Uterus (tissue), 4 donors: ENCODE measurements around the gene HTR4. TPM values are rescaled to one million over a fixed set of nuclear protein-coding genes. Genes with fewer than 3 reads are reported as not detected.
"Not testable (repeated sequence)": the region's sequence is repeated elsewhere in the genome, so short reads cannot be mapped to it uniquely, and the experiment has no call there.

Experiments used
- DNase-seq, 2 donors: peaks; one replicate each; pipeline ENCODE4 v3.0.0-alpha.2; 2019 to 2020
- H3K27ac ChIP-seq, 2 donors: fragments of 200-600 bp; sonication (generic); 1 replicate in 1 of 2; 2 replicates in 1 of 2; pipeline ENCODE4 v1.5.1; 2016 to 2018
- H3K27me3 ChIP-seq, 2 donors: fragments of 200-600 bp; sonication (generic); one replicate each; pipeline ENCODE4 v1.5.1; 2018 to 2019; ENCODE audit warnings: control low read depth in 1 of 2
- H3K36me3 ChIP-seq, 2 donors: fragments of 200-600 bp; sonication (generic); one replicate each; pipeline ENCODE4 v1.5.1; 2019; ENCODE audit warnings: control low read depth in 1 of 2
- H3K4me1 ChIP-seq, 2 donors: fragments of 200-600 bp; sonication (generic); one replicate each; pipeline ENCODE4 v1.5.1; 2018 to 2019; ENCODE audit warnings: control low read depth in 1 of 2
- H3K4me3 ChIP-seq, 2 donors: fragments of 200-600 bp; sonication (generic); 1 replicate in 1 of 2; 2 replicates in 1 of 2; pipeline ENCODE4 v1.5.1; 2018 to 2019; ENCODE audit warnings: mild to moderate bottlenecking in 1 of 2
- H3K9me3 ChIP-seq, 2 donors: fragments of 200-600 bp; sonication (generic); one replicate each; pipeline ENCODE4 v1.5.1; 2019; ENCODE audit warnings: control low read depth in 1 of 2
- CTCF ChIP-seq, 4 experiments: fragments of 200-600 bp in 2 of 4; fragments of 450-650 bp in 2 of 4; sonication (generic) in 2 of 4; IDR thresholded peaks; one replicate each; pipeline ENCODE4 v1.5.1; 2016 to 2019; ENCODE audit warnings: antibody characterized with exemption in 4 of 4, mild to moderate bottlenecking in 2 of 4, moderate library complexity in 1 of 4
- POLR2A ChIP-seq, 2 donors: fragments of 450-650 bp; IDR thresholded peaks; one replicate each; pipeline ENCODE4 v1.6.1; 2016; ENCODE audit warnings: antibody characterized with exemption in 2 of 2, mild to moderate bottlenecking in 1 of 2, moderate library complexity in 1 of 2
- intact Hi-C: fragments of 100-400 bp; cut with DNase I; formaldehyde crosslinking; loops from one replicate; pipeline ENCODE4 v1.15.1; 2023; ENCODE audit warnings: low total_unique reads
- total RNA-seq, 4 donors: library from RNA; depleted of rRNA in 3 of 4; stranded (reverse); fragments of >200 nt in 3 of 4; gene quantifications; one replicate each; pipeline versions ENCODE4 v1.1.0 to v1.2.4, GENCODE V29; 2014 to 2023
- donor health status: DM: yes; HTN: yes; CAD: no.

Gene HTR4
- total RNA-seq, 4 donors from 2014 or later = 0.26 to 0.40 TPM; not detected in 2

GRCh38 chr5:148532969-148533670 is 121.2 kb downstream of the HTR4 start:
- no peak for DNase-seq
- H3K36me3 ChIP-seq = no peaks in the 10 kb centered on the region
- no peaks in the 10 kb centered on the region for H3K9me3 ChIP-seq

GRCh38 chr5:148529450-148529849 is 124.9 kb downstream of the HTR4 start:
- H3K36me3 ChIP-seq, H3K4me3 ChIP-seq, DNase-seq, intact Hi-C loops, H3K4me1 ChIP-seq, H3K27ac ChIP-seq, H3K27me3 ChIP-seq, H3K9me3 ChIP-seq: not testable (repeated sequence)

More at GRCh38 chr5:148532969-148533670, 121.2 kb downstream of the HTR4 start:
- no peak overlapping the region for H3K27ac ChIP-seq
- H3K4me3 ChIP-seq = no peak overlapping the region
- intact Hi-C loops = no loop called here
- H3K4me1 ChIP-seq = no peaks in the 10 kb centered on the region
- H3K27me3 ChIP-seq = no peaks in the 10 kb centered on the region
- no peak for TF ChIP-seq POLR2A (IDR thresholded peaks at IDR 0.05)
- no peak for TF ChIP-seq CTCF (IDR thresholded peaks at IDR 0.05)

DNA sequence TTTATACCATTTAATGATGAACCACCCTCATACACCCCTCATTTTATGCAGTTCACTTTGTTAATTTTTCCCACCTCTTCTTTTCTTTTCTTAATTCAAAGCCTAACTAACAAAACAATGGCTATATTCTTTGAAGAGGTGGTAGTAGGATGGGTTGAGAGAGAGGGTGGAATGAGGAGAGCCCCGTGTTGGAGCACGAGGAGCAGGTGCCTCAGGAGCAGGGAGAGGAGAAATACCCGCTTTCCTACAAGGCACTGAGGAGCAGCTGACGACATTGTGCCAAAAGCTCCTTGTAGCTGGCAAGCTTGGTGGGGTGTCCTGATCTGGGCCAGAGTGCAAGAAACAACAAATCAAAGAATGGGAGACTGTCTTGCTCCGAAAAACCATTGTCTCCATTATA is 129.6 kb downstream of the HTR4 start:
- no peak for DNase-seq
- Histone ChIP-seq H3K27ac (no peak overlapping the region), H3K4me1 (no peaks in the 10 kb centered on the region), H3K9me3 (no peaks in the 10 kb centered on the region), H3K4me3 (no peak overlapping the region), H3K27me3 (no peaks in the 10 kb centered on the region), H3K36me3 (no peaks in the 10 kb centered on the region)
- intact Hi-C loops = no loop called here
- TF ChIP-seq POLR2A (IDR thresholded peaks at IDR 0.05) = no peak
- TF ChIP-seq CTCF (IDR thresholded peaks at IDR 0.05) = no peak

DNA sequence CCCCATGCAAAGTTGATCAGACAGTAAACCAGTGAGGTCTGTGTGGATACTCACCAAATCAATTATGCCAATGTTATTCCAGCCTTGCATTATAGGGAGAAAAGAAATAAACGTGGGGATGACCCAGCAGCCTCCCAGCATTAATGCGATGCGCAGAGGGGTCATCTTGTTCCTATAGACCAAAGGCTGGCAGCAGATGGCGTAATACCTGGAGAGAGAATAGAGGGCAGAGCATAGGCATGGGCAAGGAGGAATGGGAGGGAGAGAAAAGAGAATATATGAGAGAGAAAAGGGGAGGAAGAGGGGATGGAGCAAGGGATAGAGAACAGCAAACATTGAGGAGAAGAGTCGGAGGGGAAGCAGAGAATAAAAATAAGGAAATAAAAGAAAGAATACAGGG is 131.2 kb downstream of the HTR4 start:
- Histone ChIP-seq H3K4me3 (no peak overlapping the region), H3K27me3 (no peaks in the 10 kb centered on the region), H3K4me1 (no peaks in the 10 kb centered on the region), H3K9me3 (no peaks in the 10 kb centered on the region), H3K36me3 (no peaks in the 10 kb centered on the region), H3K27ac (no peak overlapping the region)
- no peak for DNase-seq
- intact Hi-C loops = no loop called here
- TF ChIP-seq CTCF (IDR thresholded peaks at IDR 0.05) (no peak), POLR2A (IDR thresholded peaks at IDR 0.05) (no peak)

DNA sequence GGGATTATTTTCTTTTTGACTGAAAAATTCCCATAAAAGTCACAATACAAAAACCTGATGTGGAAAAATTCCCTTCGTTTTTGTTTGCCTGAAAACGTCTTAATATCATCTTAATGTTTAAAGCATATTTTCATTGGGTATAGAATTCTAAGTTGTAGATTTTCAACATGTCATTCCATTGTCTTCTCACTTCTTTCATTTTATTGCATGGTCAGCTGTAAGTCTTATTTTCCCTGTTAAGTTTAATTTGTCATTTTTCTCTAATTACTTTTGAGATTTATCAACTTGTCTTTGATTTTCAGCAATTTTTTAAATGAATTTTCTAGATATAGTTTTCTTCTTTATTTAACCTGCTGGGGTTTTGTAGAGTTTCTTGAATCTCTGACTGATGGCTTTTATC is 138.9 kb downstream of the HTR4 start:
- intact Hi-C loops = no loop called here
- Histone ChIP-seq H3K27ac (no peak overlapping the region), H3K4me3 (no peak overlapping the region), H3K27me3 (no peaks in the 10 kb centered on the region), H3K36me3 (no peaks in the 10 kb centered on the region), H3K9me3 (no peaks in the 10 kb centered on the region), H3K4me1 (no peaks in the 10 kb centered on the region)
- TF ChIP-seq CTCF (IDR thresholded peaks at IDR 0.05) (no peak), POLR2A (IDR thresholded peaks at IDR 0.05) (no peak)
- DNase-seq = no peak

DNA sequence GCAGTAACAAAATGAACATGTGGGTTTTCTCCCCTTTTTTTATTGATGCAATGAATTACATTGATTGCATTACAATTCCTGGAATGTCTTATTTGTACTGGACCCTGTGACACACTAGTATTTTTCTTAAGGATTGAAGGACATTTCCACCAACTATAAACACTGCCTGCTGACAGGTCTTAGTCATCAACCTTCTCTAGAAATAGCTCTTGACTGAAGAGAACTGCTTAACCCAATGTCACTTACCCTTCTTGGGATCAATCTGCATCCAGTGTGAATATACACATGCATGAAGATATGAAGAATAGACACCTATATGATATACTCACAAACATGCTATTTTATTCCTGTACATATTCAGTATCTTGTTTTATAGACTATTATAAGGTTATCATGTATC is 140.0 kb downstream of the HTR4 start:
- TF ChIP-seq POLR2A (IDR thresholded peaks at IDR 0.05) (no peak), CTCF (IDR thresholded peaks at IDR 0.05) (no peak)
- DNase-seq = no peak

More for the DNA sequence above, 140.0 kb downstream of the HTR4 start:
- Histone ChIP-seq H3K9me3 (no peaks in the 10 kb centered on the region), H3K36me3 (no peaks in the 10 kb centered on the region), H3K4me1 (no peaks in the 10 kb centered on the region), H3K27me3 (no peaks in the 10 kb centered on the region), H3K27ac (no peak overlapping the region), H3K4me3 (no peak overlapping the region)
- intact Hi-C loops = no loop called here
